Suprapubic skin (tissue), 3 donors: Measurements from ENCODE around the gene GLIS2.

Source experiments
- CTCF ChIP-seq, 2 donors: fragments of 200-600 bp in 1 of 2; fragments of 450-650 bp in 1 of 2; sonication (generic) in 1 of 2; IDR thresholded peaks; one replicate each; pipeline ENCODE4 v1.5.1; 2016 to 2019; ENCODE audit warnings: antibody characterized with exemption in 2 of 2, mild to moderate bottlenecking in 1 of 2, moderate library complexity in 1 of 2
- EP300 ChIP-seq: sonication (generic); formaldehyde crosslinking; IDR thresholded peaks from one replicate; pipeline ENCODE4 v1.6.1; 2017; ENCODE audit warnings: antibody characterized with exemption
- POLR2A ChIP-seq, 2 donors: fragments of 450-650 bp; IDR thresholded peaks; one replicate each; pipeline ENCODE4 v1.6.1; 2017; ENCODE audit warnings: antibody characterized with exemption in 2 of 2, mild to moderate bottlenecking in 2 of 2, moderate library complexity in 2 of 2

GRCh38 chr16:4298761-4299522, 16.9 kb upstream of the GLIS2 start:
- no peak for TF ChIP-seq EP300
- TF ChIP-seq CTCF (IDR thresholded peaks at IDR 0.05), result no peak
- no peak for TF ChIP-seq POLR2A (IDR thresholded peaks at IDR 0.05)
